Adrenal gland (tissue), 5 donors: ENCODE measurements around the gene GPRC5B.

ENCODE experiments used
- CTCF ChIP-seq, 6 experiments: fragments of 450-650 bp in 4 of 6; fragments of 200-600 bp in 2 of 6; sonication (generic) in 1 of 6; IDR thresholded peaks; 1 replicate in 5 of 6; 2 replicates in 1 of 6; pipeline versions ENCODE4 v1.5.1 to v1.8.0; 2016 to 2021; ENCODE audit warnings: antibody characterized with exemption in 6 of 6, mild to moderate bottlenecking in 2 of 6, moderate library complexity in 1 of 6
- POLR2A ChIP-seq, 2 donors: fragments of 450-650 bp; IDR thresholded peaks; one replicate each; pipeline ENCODE4 v1.6.1; 2017; ENCODE audit warnings: antibody characterized with exemption in 2 of 2, mild to moderate bottlenecking in 2 of 2, moderate library complexity in 1 of 2
- donor health status: DM: no; HTN: no; CAD: no.

DNA sequence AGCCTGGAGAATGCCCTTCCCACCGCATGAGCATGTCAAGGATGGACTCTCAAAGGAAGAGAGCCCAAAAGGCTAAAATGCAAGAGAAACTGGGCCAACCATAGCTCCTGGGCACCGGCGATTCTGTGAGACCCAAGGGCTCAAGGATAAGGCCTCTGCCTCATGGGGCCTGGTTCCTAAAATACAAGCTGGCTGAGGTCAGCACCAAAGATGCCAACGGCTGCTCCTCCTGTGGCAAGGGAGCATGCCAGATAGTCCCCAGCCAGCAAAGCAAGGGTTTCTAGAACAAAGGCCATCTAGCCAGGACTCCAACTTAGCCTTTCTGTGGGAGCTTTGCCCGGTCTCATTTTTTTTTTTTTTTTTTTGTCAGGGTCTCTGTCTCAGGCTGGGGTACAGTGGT lies 20.1 kb downstream of the GPRC5B start:
- TF ChIP-seq CTCF (IDR thresholded peaks at IDR 0.05), result no peak
- no peak for TF ChIP-seq POLR2A (IDR thresholded peaks at IDR 0.05)
